Caco-2 (cell line): ENCODE data around the gene PSMA1. TPM values are rescaled to one million over a fixed set of nuclear protein-coding genes. Genes with fewer than 3 reads are reported as not detected.

Experiments
- BruUV-seq: library from RNA; stranded (reverse); fragments of 400-500 nt; replicated peaks from 2 replicates; lab custom pipeline; 2021; lab: Mats Ljungman, UMichigan
- CTCF ChIA-PET: fragments of 300-600 bp; sonication (Branson Sonifier 250); formaldehyde crosslinking; loops from one replicate; lab custom pipeline; 2022; ENCODE audit warnings: antibody characterized with exemption; lab: Charles Lee
- POLR2A ChIA-PET: fragments of 300-600 bp; sonication (Branson Sonifier 250); formaldehyde crosslinking; loops from one replicate; lab custom pipeline; 2022; ENCODE audit warnings: antibody characterized with exemption; lab: Charles Lee
- DNase-seq, 2 experiments: peaks; one replicate each; pipeline versions ENCODE4 v3.0.0 to v3.0.0-alpha.2; 2020 to 2022
- H3K27me3 ChIP-seq: replicated peaks from 2 replicates; pipeline ENCODE4 v1.6.0; 2011; ENCODE audit warnings: low read length; ENCODE audit not compliant: control insufficient read depth, insufficient read depth
- H3K36me3 ChIP-seq: 2 replicates; pipeline ENCODE4 v1.5.1; 2011; ENCODE audit warnings: low read length; ENCODE audit not compliant: control insufficient read depth, insufficient read depth
- H3K4me1 ChIP-seq: fragments of 250-450 bp; sonication (Bioruptor Pico); 2 replicates; pipeline ENCODE4 v1.5.1; 2020; ENCODE audit warnings: mild to moderate bottlenecking
- H3K4me3 ChIP-seq: 2 replicates; pipeline ENCODE4 v1.5.1; 2011; ENCODE audit warnings: low read depth, mild to moderate bottlenecking, control low read depth, low read length
- H3K9me3 ChIP-seq: fragments of 250-450 bp; sonication (Bioruptor Pico); 2 replicates; pipeline ENCODE4 v1.5.1; 2020; ENCODE audit warnings: mild to moderate bottlenecking, moderate library complexity
- H3K27ac Mint-ChIP-seq: one replicate; pipeline ENCODE4 v1.8.0; 2022; ENCODE audit warnings: mixed read lengths; ENCODE audit not compliant: unreplicated experiment
- H3K27me3 Mint-ChIP-seq: one replicate; pipeline ENCODE4 v1.8.0; 2022; ENCODE audit warnings: mixed read lengths; ENCODE audit not compliant: insufficient read depth, unreplicated experiment
- H3K36me3 Mint-ChIP-seq: one replicate; pipeline ENCODE4 v1.8.0; 2022; ENCODE audit warnings: mild to moderate bottlenecking, mixed read lengths; ENCODE audit not compliant: insufficient read depth, unreplicated experiment
- H3K4me1 Mint-ChIP-seq: one replicate; pipeline ENCODE4 v1.8.0; 2022; ENCODE audit warnings: low read depth, mixed read lengths; ENCODE audit not compliant: unreplicated experiment
- H3K4me3 Mint-ChIP-seq: one replicate; pipeline ENCODE4 v1.8.0; 2022; ENCODE audit warnings: mild to moderate bottlenecking, moderate library complexity, mixed read lengths; ENCODE audit not compliant: unreplicated experiment
- H3K9me3 Mint-ChIP-seq: one replicate; pipeline ENCODE4 v1.8.0; 2022; ENCODE audit warnings: mixed read lengths; ENCODE audit not compliant: unreplicated experiment
- CTCF ChIP-seq, 2 experiments: fragments of 200-600 bp in 1 of 2; IDR thresholded peaks; 1 replicate in 1 of 2; 2 replicates in 1 of 2; pipeline versions ENCODE4 v1.5.1 to v1.8.0; 2011 to 2022; ENCODE audit warnings: antibody characterized with exemption in 1 of 2, control low read depth in 1 of 2, inconsistent platforms in 1 of 2, low read depth in 1 of 2, low read length in 1 of 2, mild to moderate bottlenecking in 1 of 2, moderate library complexity in 1 of 2; ENCODE audit not compliant: insufficient read depth in 1 of 2, severe bottlenecking in 1 of 2, unreplicated experiment in 1 of 2
- intact Hi-C: fragments of 100-400 bp; cut with micrococcal nuclease; formaldehyde crosslinking; loops from one replicate; pipeline ENCODE4 v1.10.0; 2022; ENCODE audit not compliant: unreplicated experiment
- total RNA-seq: library from RNA; stranded (reverse); gene quantifications from 2 replicates; pipeline ENCODE4 v1.2.3, GENCODE V29; 2022

The PSMA1 gene
- total RNA-seq, 1 experiment from 2014 or later, result 194 TPM

- no peaks in the 10 kb centered on the region for H3K4me1 Mint-ChIP-seq
- H3K9me3 Mint-ChIP-seq, result no peaks in the 10 kb centered on the region
- Histone ChIP-seq H3K4me1 (no peaks in the 10 kb centered on the region), H3K4me3 (no peak overlapping the region), H3K36me3 (peaks cover 1% of the 10 kb centered on the region), H3K27me3 (no peaks in the 10 kb centered on the region), H3K9me3 (no peaks in the 10 kb centered on the region)
- H3K36me3 Mint-ChIP-seq, result peaks cover 37% of the 10 kb centered on the region
- TF ChIP-seq CTCF (IDR thresholded peaks at IDR 0.05; ENCODE audit: insufficient read depth in 1 of 2, low read depth in 1 of 2, low read length in 1 of 2, severe bottlenecking in 1 of 2, unreplicated experiment in 1 of 2), result no peak
- BruUV-seq, result no TSS peak
- no peak for DNase-seq
- no peaks in the 10 kb centered on the region for H3K27me3 Mint-ChIP-seq
- intact Hi-C loops, result no loop called here
- no peak overlapping the region for H3K27ac Mint-ChIP-seq
- ChIA-PET POLR2A (no interaction called here), CTCF (interaction anchor here (1.2 kb wide), 1 partner anchor 158 kb away, joined by 3 read pairs; no protein-coding TSS in a partner anchor)
- H3K4me3 Mint-ChIP-seq, result no peak overlapping the region
Observed at GRCh38 chr11:14458377-14458776, 61.8 kb downstream of the PSMA1 start.

DNA sequence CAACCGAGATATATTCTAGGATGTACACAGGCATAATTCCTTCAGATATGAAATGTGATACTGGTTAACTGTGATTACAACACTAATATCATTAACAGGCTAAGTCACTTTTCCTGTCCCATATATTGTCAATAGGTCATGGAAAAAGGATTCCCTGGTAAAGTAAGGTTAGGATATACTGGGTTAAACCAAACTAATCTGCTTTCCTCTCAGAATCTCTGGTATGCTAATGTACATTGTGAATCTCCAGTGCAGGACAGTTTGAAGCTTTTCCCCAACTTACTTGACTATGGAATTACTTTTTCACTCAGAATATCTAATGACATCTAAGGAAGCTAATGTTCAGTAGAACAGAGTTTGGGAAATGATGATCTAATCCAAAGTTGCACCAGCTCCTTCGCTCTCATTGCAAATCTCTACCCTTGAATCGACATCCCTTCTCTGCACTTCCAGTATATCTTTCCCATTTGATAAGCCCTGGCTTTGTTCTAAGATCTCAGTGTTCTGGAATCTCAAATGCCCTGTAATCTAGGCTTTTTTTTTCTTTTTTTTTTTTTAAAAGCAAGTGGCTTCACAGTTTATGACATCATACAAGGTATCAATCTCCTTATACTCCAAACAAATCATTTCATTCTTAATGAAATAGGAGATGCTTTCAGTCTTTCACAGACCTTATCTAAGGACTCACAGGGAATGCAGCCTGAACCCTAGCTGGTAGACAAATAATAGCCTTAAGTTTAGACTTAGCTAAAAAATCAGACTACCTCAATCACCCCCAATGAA is 64.3 kb downstream of the PSMA1 start:
- ChIA-PET POLR2A (interaction anchor here (0.6 kb wide), 3 partner anchors 8 to 368 kb away, joined by 3 to 10 read pairs (median 7); no protein-coding TSS in a partner anchor), CTCF (interaction anchor here (0.6 to 5.0 kb wide), 18 partner anchors 9 to 1082 kb away, joined by 3 to 40 read pairs (median 4); no protein-coding TSS in a partner anchor)
- no peaks in the 10 kb centered on the region for H3K9me3 ChIP-seq
- TF ChIP-seq CTCF (IDR thresholded peaks at IDR 0.05; ENCODE audit: insufficient read depth in 1 of 2, low read depth in 1 of 2, low read length in 1 of 2, severe bottlenecking in 1 of 2, unreplicated experiment in 1 of 2), result no peak
- DNase-seq, result no peak
- no peaks in the 10 kb centered on the region for H3K27me3 ChIP-seq
- intact Hi-C loops, result loop anchor here (1.0 kb wide), 1 partner anchor 156 kb away; no protein-coding TSS in a partner anchor
- no peak overlapping the region for H3K4me3 ChIP-seq
- no peaks in the 10 kb centered on the region for H3K9me3 Mint-ChIP-seq
- no peaks in the 10 kb centered on the region for H3K4me1 Mint-ChIP-seq
- H3K36me3 Mint-ChIP-seq, result peaks cover 44% of the 10 kb centered on the region
- no peak overlapping the region for H3K4me3 Mint-ChIP-seq
- H3K4me1 ChIP-seq, result no peaks in the 10 kb centered on the region
- no TSS peak for BruUV-seq
- H3K36me3 ChIP-seq, result 0 out of 2 replicates have a peak, but pooled peaks cover 1% of the 10 kb centered on the region
- H3K27ac Mint-ChIP-seq, result peak overlapping the region; percentile 70
- H3K27me3 Mint-ChIP-seq, result no peaks in the 10 kb centered on the region

Other genes with a start within 250 kb of the PSMA1 start
- gene RRAS2, start 161.2 kb downstream of the PSMA1 start, total RNA-seq, result 86.2 and 94.7 TPM in 2 replicates
- 120 and 125 TPM in 2 replicates for gene COPB1, start 20.6 kb downstream of the PSMA1 start, total RNA-seq
- gene PDE3B, start 123.4 kb upstream of the PSMA1 start, total RNA-seq, result 20.6 and 21.8 TPM in 2 replicates